Embryonic facial prominence (tissue), 1 donor: ENCODE results near the gene LOC101059915.
"Not testable (repeated sequence)": the region's sequence is repeated elsewhere in the genome, so short reads cannot be mapped to it uniquely, and the experiment has no call there.

Source experiments
- DNase-seq: peaks from one replicate; pipeline ENCODE4 v3.0.0-alpha.2; 2016; ENCODE audit errors: extremely low spot score

Gene LOC101059915

DNA sequence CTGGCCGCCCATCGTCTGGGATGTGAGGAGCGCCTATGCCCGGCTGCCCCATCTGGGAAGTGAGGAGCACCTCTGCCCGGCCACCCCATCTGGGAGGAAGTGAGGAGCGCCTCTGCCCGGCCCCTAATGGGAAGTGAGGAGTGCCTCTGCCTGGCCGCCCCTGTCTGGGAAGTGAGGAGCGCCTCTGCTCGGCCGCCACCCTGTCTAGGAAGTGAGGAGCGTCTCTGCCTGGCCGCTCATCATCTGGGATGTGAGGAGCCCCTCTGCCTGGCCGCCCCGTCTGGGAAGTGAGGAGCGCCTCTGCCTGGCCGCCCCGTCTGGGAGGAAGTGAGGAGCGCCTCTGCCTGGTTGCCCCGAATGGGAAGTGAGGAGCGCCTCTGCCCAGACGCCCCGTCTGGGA, 8.3 kb downstream of the LOC101059915 start:
- DNase-seq, result not testable (repeated sequence)

DNA sequence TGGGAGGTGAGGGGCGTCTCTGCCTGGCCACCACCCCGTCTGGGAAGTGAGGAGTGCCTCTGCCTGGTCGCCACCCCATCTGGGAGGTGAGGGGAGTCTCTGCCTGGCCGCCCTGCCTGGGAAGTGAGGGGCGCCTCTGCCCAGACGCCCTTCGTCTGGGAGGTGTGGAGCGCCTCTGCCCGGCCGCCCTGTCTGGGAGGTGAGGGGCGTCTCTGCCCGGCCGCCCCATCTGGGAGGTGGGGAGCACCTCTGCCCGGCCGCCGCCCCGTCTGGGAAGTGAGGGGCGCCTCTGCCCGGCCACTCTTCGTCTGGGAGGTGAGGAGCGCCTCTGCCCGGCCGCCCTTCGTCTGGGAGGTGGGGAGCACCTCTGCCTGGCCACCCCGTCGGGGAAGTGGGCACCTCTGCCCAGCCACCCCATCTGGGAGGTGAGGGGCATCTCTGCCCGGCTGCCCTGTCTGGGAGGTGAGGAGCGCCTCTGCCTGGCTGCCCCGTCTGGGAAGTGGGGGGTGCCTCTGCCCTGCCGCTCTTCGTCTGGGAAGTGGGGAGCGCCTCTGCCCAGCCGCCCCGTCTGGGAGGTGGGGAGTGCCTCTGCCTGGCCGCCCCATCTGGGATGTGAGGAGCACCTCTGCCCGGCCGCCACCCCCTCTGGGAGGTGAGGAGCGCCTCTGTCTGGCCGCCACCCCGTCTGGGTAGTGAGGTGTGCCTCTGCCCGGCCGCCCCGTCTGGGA, 8.9 kb downstream of the LOC101059915 start:
- DNase-seq, result not testable (repeated sequence)

DNA sequence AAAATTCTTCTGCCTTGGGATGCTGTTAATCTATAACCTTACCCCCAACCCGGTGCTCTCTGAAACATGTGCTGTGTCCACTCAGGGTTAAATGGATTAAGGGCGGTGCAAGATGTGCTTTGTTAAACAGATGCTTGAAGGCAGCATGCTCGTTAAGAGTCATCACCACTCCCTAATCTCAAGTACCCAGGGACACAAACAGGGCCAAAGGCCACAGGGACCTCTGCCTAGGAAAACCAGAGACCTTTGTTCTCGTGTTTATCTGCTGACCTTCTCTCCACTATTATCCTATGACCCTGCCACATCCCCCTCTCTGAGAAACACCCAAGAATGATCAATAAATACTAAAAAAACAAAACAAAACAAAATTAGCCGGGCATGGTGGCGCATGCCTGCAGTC, 9.8 kb downstream of the LOC101059915 start:
- DNase-seq, result not testable (repeated sequence)

DNA sequence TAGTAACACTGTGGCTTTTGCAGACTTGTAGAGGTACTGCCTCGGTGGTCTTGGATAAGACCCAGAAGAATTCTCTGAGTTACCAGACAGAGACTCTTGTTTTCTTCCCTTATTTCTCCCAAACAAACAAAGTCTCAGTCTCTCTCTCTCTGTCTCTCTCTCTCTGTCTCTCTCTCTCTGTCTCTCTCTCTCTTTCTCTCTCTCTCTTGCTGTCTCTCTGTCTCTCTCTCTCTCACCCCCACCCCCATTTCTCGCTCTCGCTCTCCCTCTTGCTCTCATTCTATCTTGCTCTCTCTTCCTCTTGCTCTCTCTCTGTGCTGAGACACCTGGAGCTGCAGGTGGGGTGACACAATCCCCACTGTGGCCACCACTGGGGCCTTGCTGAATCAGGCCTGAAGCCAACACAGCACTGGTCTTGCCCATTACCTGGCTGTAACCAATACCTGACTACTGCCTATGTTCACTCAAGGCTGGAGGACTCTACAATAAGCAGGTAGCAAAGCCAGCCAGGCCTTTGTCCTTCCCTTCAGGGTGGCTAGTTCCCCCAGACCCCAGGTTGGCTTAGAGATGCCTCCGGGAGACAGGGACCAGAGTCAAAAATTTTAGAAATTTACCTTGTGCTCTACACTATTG, 12.3 kb downstream of the LOC101059915 start:
- no peak for DNase-seq

DNA sequence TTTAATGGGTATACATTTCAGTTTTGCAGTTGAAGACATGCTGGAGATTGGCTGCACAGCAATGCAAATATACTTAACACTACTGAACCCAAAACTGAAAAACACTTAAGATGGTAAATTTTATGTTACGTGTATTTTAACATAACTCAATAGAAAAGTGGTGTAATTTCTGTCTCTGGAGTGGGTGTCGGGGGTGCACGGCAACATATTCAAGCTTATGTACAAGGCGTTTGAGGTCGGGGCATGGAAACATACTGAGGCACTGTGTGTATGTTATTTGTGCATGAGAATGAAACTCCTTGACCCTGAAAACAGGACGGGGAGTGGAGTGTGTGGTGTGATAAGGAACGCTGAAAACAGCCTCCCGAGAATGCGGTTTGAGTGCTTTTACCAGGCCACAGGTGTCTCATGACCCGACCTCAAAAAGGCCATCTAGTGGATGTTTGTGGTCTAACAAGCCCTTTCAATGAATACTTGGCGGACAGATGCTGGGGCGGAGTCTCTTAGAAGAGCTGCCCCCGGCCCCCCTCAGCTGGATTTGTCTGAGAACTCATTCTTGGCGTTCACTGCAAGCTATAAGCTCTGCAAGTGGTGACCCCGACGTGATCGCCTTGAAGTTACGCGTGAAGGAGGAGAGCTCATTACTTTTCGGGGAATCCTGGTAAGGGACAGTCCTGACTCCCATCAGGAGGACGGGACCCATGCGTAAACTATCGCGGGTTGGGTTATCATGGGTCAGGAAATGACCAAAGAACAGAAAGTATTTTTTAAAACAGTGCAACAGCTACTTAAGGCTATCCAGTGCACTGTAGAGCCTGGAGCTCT, 29.5 kb downstream of the LOC101059915 start:
- DNase-seq, result not testable (repeated sequence)

DNA sequence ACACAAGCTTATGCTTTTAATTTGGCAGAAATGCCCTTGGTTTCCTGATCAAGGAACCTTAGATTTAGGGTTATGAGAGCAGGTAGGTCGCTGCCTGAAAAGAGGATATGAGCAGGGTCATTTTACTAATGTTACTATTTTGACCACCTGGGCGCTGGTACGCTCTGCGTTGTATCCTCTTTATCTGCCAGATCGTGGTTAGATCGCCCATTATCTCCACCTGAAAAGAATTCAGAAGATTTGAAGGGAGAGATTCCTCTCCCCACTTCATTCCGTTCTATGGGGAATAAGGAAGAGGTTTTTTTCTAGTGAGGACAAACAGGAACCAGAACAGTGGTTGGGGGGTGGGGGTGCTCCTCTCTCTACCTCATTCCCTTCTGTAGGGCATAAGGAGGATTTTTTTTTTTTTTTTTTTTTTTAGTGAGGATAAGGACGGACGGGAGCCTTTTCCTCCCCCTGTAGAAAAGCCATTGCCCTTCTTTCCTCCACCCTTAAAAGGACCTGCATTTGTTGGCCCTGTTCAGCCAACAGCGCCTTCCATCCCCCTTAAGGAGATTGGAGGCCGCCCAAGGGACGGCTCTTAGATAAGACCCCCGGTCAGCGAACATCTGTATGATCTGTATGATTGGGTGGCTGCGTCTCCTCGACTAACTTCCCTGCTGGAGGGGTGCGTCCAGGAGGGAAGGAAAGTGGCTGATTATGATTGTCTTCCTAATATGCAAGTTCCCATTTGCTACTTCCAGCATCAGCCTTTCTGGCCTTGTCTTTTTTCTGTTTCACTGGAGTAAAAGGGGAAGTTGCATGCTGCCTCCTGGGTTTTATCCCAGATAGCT, 30.3 kb downstream of the LOC101059915 start:
- not testable (repeated sequence) for DNase-seq

DNA sequence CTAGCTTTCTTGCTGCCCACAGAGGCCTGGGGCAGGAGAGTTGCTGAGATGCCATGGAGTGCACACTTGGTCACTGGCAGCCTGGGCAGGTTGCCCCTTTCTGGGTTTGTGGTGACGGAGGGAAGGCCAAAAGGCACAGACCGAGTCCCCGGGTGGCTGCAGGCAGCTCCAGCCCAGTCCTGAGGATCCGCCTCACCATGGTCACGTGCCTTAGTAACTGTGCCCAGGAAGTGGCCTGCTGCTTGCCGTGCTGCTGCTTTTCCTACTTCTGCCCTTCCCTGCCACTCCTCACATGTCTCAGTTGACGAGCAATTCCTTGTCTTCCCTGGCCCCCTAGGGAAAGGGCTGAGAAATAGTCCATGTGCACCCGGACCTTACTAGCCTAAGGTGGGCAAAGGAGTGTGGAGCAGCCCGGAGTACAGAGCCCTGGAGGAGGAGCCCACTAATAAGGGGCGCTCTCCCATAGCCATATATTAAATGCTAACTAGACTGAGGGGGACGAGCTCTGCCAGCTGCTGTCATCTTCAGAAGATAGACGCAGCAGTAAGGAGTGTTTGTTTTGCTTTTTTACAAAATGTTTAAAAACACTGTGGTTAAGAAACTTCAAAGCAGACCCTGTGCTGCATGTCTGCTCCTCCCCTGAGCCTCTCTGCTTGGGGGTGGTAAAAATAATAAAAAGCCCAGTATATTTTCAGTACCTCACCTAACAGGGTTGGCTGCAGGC, 31.1 kb downstream of the LOC101059915 start:
- not testable (repeated sequence) for DNase-seq

DNA sequence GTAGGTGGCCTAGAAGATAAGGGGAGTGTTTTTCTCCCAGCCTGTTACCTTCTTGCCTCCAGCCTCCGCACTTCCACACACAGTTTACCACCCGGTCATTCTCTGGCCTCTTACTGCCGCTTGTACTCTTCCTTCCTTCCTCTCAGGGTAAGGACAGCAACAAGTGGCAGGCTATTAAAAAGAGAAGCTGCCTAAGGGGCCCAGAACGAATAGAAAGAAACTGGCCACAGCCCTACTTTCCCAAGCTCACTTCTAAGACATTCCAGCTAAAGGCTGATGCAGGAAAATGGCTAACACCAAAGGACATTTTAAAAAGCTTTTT, 31.6 kb downstream of the LOC101059915 start:
- DNase-seq, result not testable (repeated sequence)

DNA sequence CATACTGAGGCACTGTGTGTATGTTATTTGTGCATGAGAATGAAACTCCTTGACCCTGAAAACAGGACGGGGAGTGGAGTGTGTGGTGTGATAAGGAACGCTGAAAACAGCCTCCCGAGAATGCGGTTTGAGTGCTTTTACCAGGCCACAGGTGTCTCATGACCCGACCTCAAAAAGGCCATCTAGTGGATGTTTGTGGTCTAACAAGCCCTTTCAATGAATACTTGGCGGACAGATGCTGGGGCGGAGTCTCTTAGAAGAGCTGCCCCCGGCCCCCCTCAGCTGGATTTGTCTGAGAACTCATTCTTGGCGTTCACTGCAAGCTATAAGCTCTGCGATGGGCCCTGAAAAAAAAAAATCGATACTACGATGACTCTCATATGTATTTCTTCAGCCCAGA, 35.5 kb downstream of the LOC101059915 start:
- not testable (repeated sequence) for DNase-seq

DNA sequence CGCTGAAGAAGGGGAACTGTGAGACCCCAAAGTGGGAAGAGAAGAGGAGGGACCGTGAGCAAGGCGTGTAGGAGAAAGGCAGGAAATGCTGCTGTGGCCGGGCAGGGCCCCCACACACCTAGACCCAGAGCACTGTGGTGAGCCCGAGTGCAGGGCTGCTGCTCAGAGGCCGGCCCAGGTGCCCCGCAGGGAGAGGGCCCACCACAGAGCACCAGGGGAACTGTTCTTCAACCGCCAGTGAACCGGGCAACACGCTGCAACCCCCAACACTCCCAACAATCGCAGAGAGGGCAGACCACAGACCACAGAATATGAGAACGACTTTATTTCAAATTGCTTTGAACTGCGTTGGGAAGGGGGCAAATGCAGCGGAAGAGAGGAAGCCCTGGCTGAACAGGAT, 46.7 kb downstream of the LOC101059915 start:
- DNase-seq, result not testable (repeated sequence)

DNA sequence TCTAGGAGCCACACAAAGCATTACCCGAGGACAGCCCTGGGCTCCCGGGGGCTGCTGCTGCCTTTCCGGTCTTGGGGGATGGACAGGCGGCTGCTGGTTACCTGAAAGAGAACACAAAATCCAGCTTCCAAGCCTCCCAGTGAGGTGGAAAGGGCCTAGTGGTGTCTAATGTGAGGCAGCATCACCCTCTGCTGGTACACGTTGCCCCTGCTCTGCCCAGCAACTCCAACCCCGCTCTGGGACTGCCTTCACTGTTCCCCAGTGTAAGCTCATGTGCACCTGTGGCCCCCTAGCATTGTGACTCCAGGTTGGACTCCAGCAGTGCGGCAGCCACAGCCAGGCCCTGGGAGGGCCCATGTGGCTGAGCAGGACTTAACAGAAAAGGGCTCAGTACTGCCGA, 48.2 kb downstream of the LOC101059915 start:
- not testable (repeated sequence) for DNase-seq

DNA sequence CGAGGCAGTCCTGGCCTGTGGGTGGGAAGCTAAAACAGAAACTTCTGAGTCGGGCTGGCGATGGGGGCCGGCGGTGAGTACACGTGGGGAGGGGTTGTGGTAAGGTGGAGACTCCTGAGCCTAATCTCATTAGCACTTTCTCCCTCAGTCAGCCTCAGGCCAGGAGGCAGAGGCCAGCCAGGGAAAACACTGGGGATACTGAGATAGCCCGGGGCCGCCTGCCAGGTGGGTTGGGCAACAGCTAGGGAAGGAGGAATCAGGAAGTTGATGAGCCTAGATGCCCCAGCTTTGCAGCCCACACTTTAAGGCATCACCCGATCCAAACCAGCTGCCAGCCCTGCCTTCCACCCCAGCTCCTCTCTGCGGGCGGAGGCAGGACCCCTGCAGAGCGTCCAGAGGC, 49.0 kb downstream of the LOC101059915 start:
- not testable (repeated sequence) for DNase-seq

DNA sequence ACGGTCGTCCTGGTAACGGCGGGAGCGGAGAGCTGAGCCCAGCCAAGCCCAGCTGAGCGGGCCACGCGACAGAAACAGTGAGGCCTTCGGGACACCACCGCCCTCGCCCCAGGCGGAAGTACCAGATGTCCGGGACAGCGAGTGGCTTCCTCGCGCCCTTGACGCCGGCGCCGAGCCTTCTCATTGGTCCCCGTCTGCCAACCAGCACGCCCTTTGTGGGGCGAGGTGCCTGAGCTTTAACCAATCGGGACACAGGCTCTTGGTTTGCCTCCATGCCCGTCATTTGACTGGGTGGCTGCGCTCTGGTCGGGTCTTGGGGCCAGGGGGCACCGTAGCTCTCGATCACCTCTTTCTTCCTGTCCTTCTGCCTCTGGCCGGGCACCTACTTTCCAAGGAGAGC, 50.8 kb downstream of the LOC101059915 start, which contains the start of gene CXorf49:
Gene CXorf49, minus strand, starts transcription at position 101 of the 400 bp plus-strand sequence. CDS start 134 bp downstream, outside the sequence.
- not testable (repeated sequence) for DNase-seq

DNA sequence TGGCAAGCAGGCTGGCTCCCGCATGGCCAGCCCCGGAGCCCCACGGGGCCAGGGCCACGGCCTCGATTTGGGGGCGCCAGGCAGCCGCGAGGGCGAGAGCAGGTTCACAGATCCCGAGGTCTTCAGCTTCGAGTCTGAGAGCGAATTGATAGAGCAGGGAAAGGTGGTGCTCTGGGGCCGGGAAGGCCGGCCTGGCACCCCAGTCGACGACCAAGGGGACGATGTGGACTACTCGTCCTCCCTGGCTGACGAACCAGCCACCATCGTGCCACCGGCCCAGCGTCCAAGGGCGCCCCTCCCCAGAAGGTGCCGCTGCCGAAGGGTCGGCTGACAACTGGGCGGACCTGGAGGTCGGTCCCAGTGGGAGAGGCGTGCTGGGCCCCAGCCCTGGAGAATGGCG, 51.8 kb downstream of the LOC101059915 start:
- not testable (repeated sequence) for DNase-seq

DNA sequence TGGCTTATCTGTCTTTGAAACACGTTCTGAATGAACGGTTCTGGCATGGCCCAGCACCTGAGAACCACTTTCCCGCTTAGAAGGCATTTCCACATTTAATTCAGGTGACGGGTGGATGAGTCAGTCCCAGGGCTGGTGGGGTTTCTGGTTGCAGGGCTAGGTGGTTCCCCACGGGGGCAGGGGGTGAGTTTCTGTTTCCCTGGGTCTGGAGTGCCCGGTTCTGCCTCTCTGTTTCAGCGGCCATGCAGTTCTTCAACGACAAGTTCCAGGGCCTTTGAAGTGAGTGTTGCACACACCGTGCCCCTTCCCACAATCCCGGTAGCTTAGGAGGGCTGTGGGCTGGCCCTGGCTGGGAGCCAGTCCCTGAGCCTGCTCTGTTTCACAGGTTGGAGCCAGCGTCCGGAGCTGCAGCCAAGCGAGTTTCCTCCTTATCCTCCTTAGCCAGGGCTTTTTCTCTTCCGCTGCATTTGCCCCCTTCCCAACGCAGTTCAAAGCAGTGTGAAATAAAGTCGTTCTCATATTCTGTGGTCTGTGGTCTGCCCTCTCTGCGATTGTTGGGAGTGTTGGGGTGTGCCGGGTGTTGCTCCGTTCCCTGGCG, 53.0 kb downstream of the LOC101059915 start:
- not testable (repeated sequence) for DNase-seq
